ENCODE data around the gene MACF1. TPM values are rescaled to one million over a fixed set of nuclear protein-coding genes. Genes with fewer than 3 reads are reported as not detected.
A peak's percentile ranks its signal among the peaks of the same experiment; 100 is the strongest.

Gene MACF1
- total RNA-seq, 4 donors from 2014 or later = 386 to 627 (median 576) TPM

GRCh38 chr1:39409055-39409816 lies 204.7 kb downstream of the MACF1 start:
- Histone ChIP-seq H3K4me1 (peaks cover 83 to 93% (median 87%) of the 10 kb centered on the region in 4 donors), H3K27me3 (no peaks in the 10 kb centered on the region), H3K36me3 (peaks cover 0 to 14% (median 7%) of the 10 kb centered on the region in 4 donors), H3K9me3 (no peaks in the 10 kb centered on the region), H3K27ac (replicated peaks in 1 of 4) (peak overlapping the region; percentile 93 to 97 (median 94)), H3K4me3 (peak overlapping the region; percentile 79 to 89 (median 81))
- intact Hi-C loops (cut with DNase I) = no loop called here
- peak; percentile 36 for TF ChIP-seq POLR2A (IDR thresholded peaks at IDR 0.05; ENCODE audit: low read depth)
- peak in 1 of 3 experiments; percentile 2 for TF ChIP-seq CTCF (IDR thresholded peaks at IDR 0.05)
- peak in 1 of 2 donors; percentile 14 for TF ChIP-seq POLR2AphosphoS5 (IDR thresholded peaks at IDR 0.05)
- TF ChIP-seq EP300 (IDR thresholded peaks at IDR 0.05) = no peak
- 0% methylated on average over 4 of the region's 71 CpGs for WGBS
- DNase-seq (ENCODE audit: extremely low spot score) = no peak

DNA sequence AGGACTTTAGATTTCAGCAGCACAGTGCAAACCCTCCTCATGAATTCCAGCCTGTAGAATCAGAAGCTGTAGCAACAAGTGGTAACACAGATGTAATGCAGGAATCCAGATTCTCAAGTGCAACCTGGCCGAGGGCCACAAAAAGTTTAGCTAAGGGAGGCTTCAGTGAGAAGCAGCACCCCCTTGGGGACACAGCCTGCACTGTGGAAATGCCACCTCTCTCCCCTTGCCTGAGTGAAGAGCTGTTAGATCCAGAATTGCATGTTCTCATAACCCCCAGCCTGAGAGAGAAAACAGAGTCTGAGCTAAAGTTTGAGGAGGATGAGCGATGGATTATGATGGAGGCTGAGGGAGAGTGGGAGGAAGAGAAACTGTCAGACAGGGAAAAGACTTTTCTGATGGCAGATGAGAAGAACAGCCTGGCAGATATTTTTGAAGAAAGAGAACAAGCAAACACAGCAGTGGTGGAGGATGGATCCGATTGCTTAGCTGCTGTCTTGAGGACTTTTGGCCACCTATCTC lies 206.5 kb downstream of the MACF1 start:
- H3K36me3 ChIP-seq = peaks cover 0 to 15% (median 7%) of the 10 kb centered on the region in 4 donors
- no peaks in the 10 kb centered on the region for H3K9me3 ChIP-seq
- TF ChIP-seq CTCF (IDR thresholded peaks at IDR 0.05) (peak; percentile 72 to 83 (median 81)), POLR2AphosphoS5 (IDR thresholded peaks at IDR 0.05) (peak; percentile 67 to 78), POLR2A (IDR thresholded peaks at IDR 0.05; ENCODE audit: low read depth) (no peak), EP300 (IDR thresholded peaks at IDR 0.05) (no peak)
- intact Hi-C loops (cut with DNase I) = loop anchor here (5.0 to 10.0 kb wide), 2 partner anchors 34 to 56 kb away; no protein-coding TSS in a partner anchor
- peak overlapping the region; percentile 79 to 89 (median 81) for H3K4me3 ChIP-seq
- WGBS = 16% methylated on average over 3 of the region's 3 CpGs
- no peaks in the 10 kb centered on the region for H3K27me3 ChIP-seq
- H3K27ac ChIP-seq (replicated peaks in 1 of 4) = peak overlapping the region; percentile 93 to 97 (median 94)
- DNase-seq (ENCODE audit: extremely low spot score) = no peak
- peaks cover 80 to 93% (median 87%) of the 10 kb centered on the region in 4 donors for H3K4me1 ChIP-seq

GRCh38 chr1:39411526-39412478 lies 207.3 kb downstream of the MACF1 start:
- Histone ChIP-seq H3K27ac (replicated peaks in 1 of 4) (peak overlapping the region; percentile 93 to 97 (median 94)), H3K4me1 (peaks cover 72 to 93% (median 86%) of the 10 kb centered on the region in 4 donors), H3K27me3 (no peaks in the 10 kb centered on the region), H3K4me3 (peak overlapping the region; percentile 79 to 89 (median 81)), H3K9me3 (no peaks in the 10 kb centered on the region), H3K36me3 (peaks cover 0 to 15% (median 7%) of the 10 kb centered on the region in 4 donors)
- intact Hi-C loops (cut with DNase I) = loop anchor here (5.0 to 10.0 kb wide), 2 partner anchors 35 to 57 kb away; no protein-coding TSS in a partner anchor
- no peak for DNase-seq (ENCODE audit: extremely low spot score)
- no peak for TF ChIP-seq EP300 (IDR thresholded peaks at IDR 0.05)
- no peak for TF ChIP-seq POLR2AphosphoS5 (IDR thresholded peaks at IDR 0.05)
- no peak for TF ChIP-seq POLR2A (IDR thresholded peaks at IDR 0.05; ENCODE audit: low read depth)
- no peak for TF ChIP-seq CTCF (IDR thresholded peaks at IDR 0.05)
- WGBS = 17% methylated on average over 3 of the region's 3 CpGs

DNA sequence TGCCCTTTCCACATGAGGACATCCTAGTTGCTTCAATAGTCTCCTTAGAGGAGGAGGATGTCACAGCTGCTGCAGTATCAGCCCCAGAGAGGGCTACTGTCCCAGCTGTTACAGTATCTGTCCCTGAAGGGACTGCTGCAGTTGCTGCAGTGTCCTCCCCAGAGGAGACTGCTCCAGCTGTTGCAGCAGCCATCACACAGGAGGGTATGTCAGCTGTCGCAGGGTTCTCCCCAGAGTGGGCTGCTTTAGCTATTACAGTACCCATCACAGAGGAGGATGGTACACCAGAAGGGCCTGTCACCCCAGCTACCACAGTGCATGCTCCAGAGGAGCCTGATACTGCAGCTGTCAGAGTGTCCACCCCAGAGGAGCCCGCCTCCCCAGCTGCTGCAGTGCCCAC lies 208.4 kb downstream of the MACF1 start:
- DNase-seq (ENCODE audit: extremely low spot score) = no peak
- Histone ChIP-seq H3K27ac (replicated peaks in 1 of 4) (peak overlapping the region in 1 of 4 donors; percentile 94), H3K9me3 (no peaks in the 10 kb centered on the region), H3K27me3 (no peaks in the 10 kb centered on the region), H3K4me3 (no peak overlapping the region), H3K4me1 (peaks cover 63 to 91% (median 85%) of the 10 kb centered on the region in 4 donors), H3K36me3 (peaks cover 0 to 15% (median 7%) of the 10 kb centered on the region in 4 donors)
- TF ChIP-seq EP300 (IDR thresholded peaks at IDR 0.05) = no peak
- TF ChIP-seq POLR2AphosphoS5 (IDR thresholded peaks at IDR 0.05) = no peak
- TF ChIP-seq POLR2A (IDR thresholded peaks at IDR 0.05; ENCODE audit: low read depth) = no peak
- TF ChIP-seq CTCF (IDR thresholded peaks at IDR 0.05) = no peak
- WGBS = 100% methylated on average over 1 of the region's 2 CpGs
- intact Hi-C loops (cut with DNase I) = loop anchor here (5.0 to 10.0 kb wide), 2 partner anchors 36 to 58 kb away; no protein-coding TSS in a partner anchor

Data from esophagus muscularis mucosa (tissue), 4 donors.